OCI-LY7 (cell line): ENCODE measurements around the gene ATF7. TPM values are rescaled to one million over a fixed set of nuclear protein-coding genes. Genes with fewer than 3 reads are reported as not detected.
"Not testable (repeated sequence)": the region's sequence is repeated elsewhere in the genome, so short reads cannot be mapped to it uniquely, and the experiment has no call there.

Source experiments
- BruUV-seq: library from RNA; stranded (reverse); fragments of 400-500 nt; replicated peaks from 2 replicates; lab custom pipeline; 2021; lab: Mats Ljungman, UMichigan
- CTCF ChIA-PET: fragments of 300-600 bp; sonication (Branson Sonifier 250); formaldehyde crosslinking; loops from one replicate; lab custom pipeline; 2022; ENCODE audit warnings: antibody characterized with exemption; ENCODE audit not compliant: unreplicated experiment; lab: Charles Lee
- POLR2A ChIA-PET: fragments of 300-600 bp; sonication (Branson Sonifier 250); formaldehyde crosslinking; loops from one replicate; lab custom pipeline; 2022; ENCODE audit warnings: antibody characterized with exemption; lab: Charles Lee
- DNase-seq: peaks from one replicate; pipeline ENCODE4 v3.0.0-alpha.2; 2015; ENCODE audit warnings: low spot score
- H2AFZ ChIP-seq: fragments of 200-600 bp; sonication (generic), shearing (Covaris generic); 2 replicates; pipeline ENCODE4 v1.6.1; 2014; ENCODE audit warnings: mild to moderate bottlenecking, antibody characterized with exemption, low read length, moderate library complexity
- H3K27ac ChIP-seq: fragments of 200-600 bp; sonication (generic); 2 replicates; pipeline ENCODE4 v1.5.1; 2014; ENCODE audit warnings: mixed run types, low read depth, mild to moderate bottlenecking, moderate library complexity, low read length, inconsistent platforms; ENCODE audit not compliant: poor library complexity, severe bottlenecking
- H3K36me3 ChIP-seq: fragments of 200-600 bp; sonication (generic); 2 replicates; pipeline ENCODE4 v1.6.1; 2014; ENCODE audit warnings: mild to moderate bottlenecking, antibody characterized with exemption, low read length, moderate library complexity, mixed read lengths; ENCODE audit not compliant: insufficient read depth
- H3K4me1 ChIP-seq: fragments of 200-600 bp; sonication (generic); 2 replicates; pipeline ENCODE4 v1.5.1; 2014; ENCODE audit warnings: mild to moderate bottlenecking, low read length; ENCODE audit not compliant: insufficient read depth, poor library complexity, severe bottlenecking
- H3K4me2 ChIP-seq: fragments of 200-600 bp; sonication (generic); 2 replicates; pipeline ENCODE4 v1.6.1; 2014; ENCODE audit warnings: mild to moderate bottlenecking, low read length
- H3K4me3 ChIP-seq: fragments of 200-600 bp; sonication (generic); 2 replicates; pipeline ENCODE4 v1.5.1; 2014; ENCODE audit warnings: mild to moderate bottlenecking, low read depth, low read length; ENCODE audit not compliant: poor library complexity, severe bottlenecking
- H3K79me2 ChIP-seq: fragments of 200-600 bp; sonication (generic); 2 replicates; pipeline ENCODE4 v1.6.1; 2016; ENCODE audit warnings: low read depth, mild to moderate bottlenecking, low read length, moderate library complexity, mixed read lengths; ENCODE audit not compliant: insufficient read depth
- H3K9me2 ChIP-seq: fragments of 200-600 bp; sonication (generic); 2 replicates; pipeline ENCODE4 v1.6.1; 2016; ENCODE audit warnings: mild to moderate bottlenecking, low read length, mixed read lengths; ENCODE audit not compliant: insufficient read depth
- H3K9me3 ChIP-seq: fragments of 200-600 bp; sonication (generic); 2 replicates; pipeline ENCODE4 v1.6.1; 2014; ENCODE audit warnings: mild to moderate bottlenecking, mixed run types, low read length, mixed read lengths
- H4K20me1 ChIP-seq: fragments of 200-600 bp; sonication (generic); 2 replicates; pipeline ENCODE4 v1.6.1; 2014; ENCODE audit warnings: mild to moderate bottlenecking, antibody characterized with exemption, low read length, moderate library complexity, mixed read lengths; ENCODE audit not compliant: insufficient read depth
- CTCF ChIP-seq: fragments of 200-600 bp; sonication (generic); conservative IDR thresholded peaks from 2 replicates; pipeline ENCODE4 v1.5.1; 2014; ENCODE audit warnings: mild to moderate bottlenecking, antibody characterized with exemption, low read length, moderate library complexity, mixed read lengths
- EZH2phosphoT487 ChIP-seq: fragments of 200-600 bp; sonication (generic); IDR thresholded peaks from 2 replicates; pipeline ENCODE4 v1.6.1; 2018; ENCODE audit warnings: low read depth, borderline replicate concordance, mild to moderate bottlenecking, mixed run types, antibody characterized with exemption, low read length, moderate library complexity, mixed read lengths
- intact Hi-C: fragments of 100-400 bp; cut with micrococcal nuclease; formaldehyde crosslinking; loops from one replicate; pipeline ENCODE4 v1.10.0; 2022; ENCODE audit not compliant: unreplicated experiment
- total RNA-seq, 2 experiments: library from RNA; depleted of rRNA in 1 of 2; stranded (reverse); fragments of >200 nt in 1 of 2; shearing (Covaris generic) in 1 of 2; gene quantifications; 2 replicates each; pipeline ENCODE4 v1.2.3, GENCODE V29; 2014 to 2022

Gene ATF7
- total RNA-seq, 2 experiments from 2014 or later: 6.8 to 23.2 TPM

GRCh38 chr12:53613821-53614220 lies 12.4 kb downstream of the ATF7 start:
- peaks cover 20% of the 10 kb centered on the region for H3K4me1 ChIP-seq
- intact Hi-C loops: no loop called here
- BruUV-seq: no TSS peak
- H3K27ac ChIP-seq: no peak overlapping the region
- H3K9me2 ChIP-seq: no peaks in the 10 kb centered on the region
- no peak overlapping the region for H2AFZ ChIP-seq
- peaks cover 9% of the 10 kb centered on the region; the same call in 1 of the 2 replicates for H3K36me3 ChIP-seq
- DNase-seq: no peak
- no peak overlapping the region for H3K4me2 ChIP-seq
- no peaks in the 10 kb centered on the region for H4K20me1 ChIP-seq
- peaks cover 17% of the 10 kb centered on the region; the same call in 1 of the 2 replicates for H3K79me2 ChIP-seq
- POLR2A ChIA-PET: interaction anchor here (0.5 to 2.3 kb wide), 5 partner anchors 9 to 69 kb away, joined by 3 to 12 read pairs (median 3); no protein-coding TSS in a partner anchor
- no peaks in the 10 kb centered on the region for H3K9me3 ChIP-seq
- CTCF ChIA-PET: no interaction called here
- H3K4me3 ChIP-seq: no peak overlapping the region
- TF ChIP-seq CTCF: no peak
- TF ChIP-seq EZH2phosphoT487: no peak

- no peak overlapping the region for H3K27ac ChIP-seq
- H3K9me2 ChIP-seq: no peaks in the 10 kb centered on the region
- H3K36me3 ChIP-seq: peaks cover 9% of the 10 kb centered on the region; the same call in 1 of the 2 replicates
- H3K4me2 ChIP-seq: no peak overlapping the region
- H2AFZ ChIP-seq: no peak overlapping the region
- peaks cover 16% of the 10 kb centered on the region for H3K4me1 ChIP-seq
- no peak overlapping the region for H3K4me3 ChIP-seq
- no peaks in the 10 kb centered on the region for H4K20me1 ChIP-seq
- no peak for DNase-seq
- ChIA-PET CTCF (interaction anchor here (0.6 kb wide), 1 partner anchor 41 kb away, joined by 3 read pairs; no protein-coding TSS in a partner anchor), POLR2A (interaction anchor here (0.6 to 2.3 kb wide), 6 partner anchors 10 to 51 kb away, joined by 3 to 12 read pairs (median 4); no protein-coding TSS in a partner anchor)
- H3K9me3 ChIP-seq: no peaks in the 10 kb centered on the region
- TF ChIP-seq CTCF: no peak
- TF ChIP-seq EZH2phosphoT487: no peak
- no TSS peak for BruUV-seq
- intact Hi-C loops: no loop called here
- H3K79me2 ChIP-seq: peaks cover 9% of the 10 kb centered on the region; the same call in 1 of the 2 replicates
Measured at GRCh38 chr12:53612978-53613377, 13.2 kb downstream of the ATF7 start.

GRCh38 chr12:53611304-53611703 lies 14.9 kb downstream of the ATF7 start:
- Histone ChIP-seq H3K27ac (no peak overlapping the region), H2AFZ (no peak overlapping the region), H3K9me3 (no peaks in the 10 kb centered on the region), H3K79me2 (0 out of 2 replicates have a peak, but pooled peaks cover 5% of the 10 kb centered on the region), H3K36me3 (peaks cover 9% of the 10 kb centered on the region; the same call in 1 of the 2 replicates), H4K20me1 (no peaks in the 10 kb centered on the region), H3K9me2 (no peaks in the 10 kb centered on the region), H3K4me3 (no peak overlapping the region), H3K4me2 (no peak overlapping the region), H3K4me1 (peaks cover 10% of the 10 kb centered on the region)
- CTCF ChIA-PET: no interaction called here
- no peak for DNase-seq
- no TSS peak for BruUV-seq
- TF ChIP-seq EZH2phosphoT487 (no peak), CTCF (no peak)
- intact Hi-C loops: no loop called here
- POLR2A ChIA-PET: interaction anchor here (0.6 to 1.8 kb wide), 5 partner anchors 12 to 27 kb away, joined by 3 to 8 read pairs (median 4); no protein-coding TSS in a partner anchor

- H3K36me3 ChIP-seq, H3K4me2 ChIP-seq, intact Hi-C loops, DNase-seq, H3K4me3 ChIP-seq, BruUV-seq, POLR2A ChIA-PET, H4K20me1 ChIP-seq, H3K9me2 ChIP-seq, H3K27ac ChIP-seq, CTCF ChIA-PET, H2AFZ ChIP-seq, H3K9me3 ChIP-seq: not testable (repeated sequence)
- Histone ChIP-seq H3K79me2 (peaks cover 32% of the 10 kb centered on the region; the same call in 1 of the 2 replicates), H3K4me1 (peaks cover 35% of the 10 kb centered on the region)
Measured at GRCh38 chr12:53606688-53607087, 19.5 kb downstream of the ATF7 start.
